Testis (tissue), 3 donors: ENCODE results near the gene ZSWIM5. TPM values are rescaled to one million over a fixed set of nuclear protein-coding genes. Genes with fewer than 3 reads are reported as not detected.
"Not testable (repeated sequence)": the region's sequence is repeated elsewhere in the genome, so short reads cannot be mapped to it uniquely, and the experiment has no call there.

ENCODE experiments used
- DNase-seq: peaks from one replicate; pipeline ENCODE4 v3.0.0-alpha.2; 2019
- H3K27ac ChIP-seq, 2 donors: fragments of 200-600 bp; sonication (generic); one replicate each; pipeline ENCODE4 v1.5.1; 2019
- H3K27me3 ChIP-seq: fragments of 200-600 bp; sonication (generic); one replicate; pipeline ENCODE4 v1.5.1; 2019
- H3K36me3 ChIP-seq: fragments of 200-600 bp; sonication (generic); one replicate; pipeline ENCODE4 v1.5.1; 2017; ENCODE audit warnings: low read depth; ENCODE audit errors: missing control alignments
- H3K4me1 ChIP-seq: fragments of 200-600 bp; sonication (generic); one replicate; pipeline ENCODE4 v1.5.1; 2019
- H3K4me3 ChIP-seq, 2 donors: fragments of 200-600 bp; sonication (generic); one replicate each; pipeline ENCODE4 v1.5.1; 2017 to 2019
- H3K9me3 ChIP-seq: fragments of 200-600 bp; sonication (generic); one replicate; pipeline ENCODE4 v1.5.1; 2017
- POLR2A ChIP-seq: fragments of 450-650 bp; IDR thresholded peaks from one replicate; pipeline ENCODE4 v1.6.1; 2017; ENCODE audit warnings: antibody characterized with exemption, mild to moderate bottlenecking, moderate library complexity
- WGBS, 2 donors: methylation state at CpG; one replicate each; pipeline ENCODE4 v1.1.5; 2018; 5-methylcytosine and 5-hydroxymethylcytosine counted together
- intact Hi-C: fragments of 100-400 bp; cut with DNase I; formaldehyde crosslinking; loops from one replicate; pipeline ENCODE4 v1.15.1; 2023; ENCODE audit warnings: low total_unique reads
- polyA plus RNA-seq: library from polyadenylated mRNA; stranded (reverse); fragments of 350-450 nt; fragmentation: Illumina TruSeq; extraction: RNeasy Lipid Tissue Mini Kit (QIAGEN cat#74804); gene quantifications from one replicate; pipeline ENCODE4 v1.2.3, GENCODE V29; 2014; ENCODE audit warnings: low read depth, low replicate concordance; ENCODE audit not compliant: insufficient read depth
- total RNA-seq, 2 donors: library from RNA; depleted of rRNA; stranded (reverse); fragments of >200 nt; gene quantifications; one replicate each; pipeline ENCODE4 v1.2.3, GENCODE V29; 2016
- TF ChIP-seq, protein P1 (sequence below), 3 experiments: fragments of 450-650 bp in 2 of 3; fragments of 200-600 bp in 1 of 3; sonication (generic) in 1 of 3; IDR thresholded peaks; one replicate each; pipeline ENCODE4 v1.5.1; 2016 to 2019; ENCODE audit warnings: antibody characterized with exemption in 3 of 3, mild to moderate bottlenecking in 2 of 3, moderate library complexity in 1 of 3

ZSWIM5 gene
- total and polyA plus RNA-seq, 3 donors from 2014 or later = 8.8 to 19.5 (median 13.7) TPM

GRCh38 chr1:45112661-45113060 lies 93.7 kb downstream of the ZSWIM5 start:
- no peak overlapping the region for H3K27ac ChIP-seq
- intact Hi-C loops = no loop called here
- 86 to 89% methylated on average over 3 of the region's 3 CpGs for WGBS, 2 donors
- no peak for DNase-seq
- H3K9me3 ChIP-seq = no peaks in the 10 kb centered on the region
- no peaks in the 10 kb centered on the region for H3K36me3 ChIP-seq
- H3K4me3 ChIP-seq = no peak overlapping the region
- H3K27me3 ChIP-seq = no peaks in the 10 kb centered on the region
- no peak for TF ChIP-seq POLR2A
- TF ChIP-seq, protein P1, sequence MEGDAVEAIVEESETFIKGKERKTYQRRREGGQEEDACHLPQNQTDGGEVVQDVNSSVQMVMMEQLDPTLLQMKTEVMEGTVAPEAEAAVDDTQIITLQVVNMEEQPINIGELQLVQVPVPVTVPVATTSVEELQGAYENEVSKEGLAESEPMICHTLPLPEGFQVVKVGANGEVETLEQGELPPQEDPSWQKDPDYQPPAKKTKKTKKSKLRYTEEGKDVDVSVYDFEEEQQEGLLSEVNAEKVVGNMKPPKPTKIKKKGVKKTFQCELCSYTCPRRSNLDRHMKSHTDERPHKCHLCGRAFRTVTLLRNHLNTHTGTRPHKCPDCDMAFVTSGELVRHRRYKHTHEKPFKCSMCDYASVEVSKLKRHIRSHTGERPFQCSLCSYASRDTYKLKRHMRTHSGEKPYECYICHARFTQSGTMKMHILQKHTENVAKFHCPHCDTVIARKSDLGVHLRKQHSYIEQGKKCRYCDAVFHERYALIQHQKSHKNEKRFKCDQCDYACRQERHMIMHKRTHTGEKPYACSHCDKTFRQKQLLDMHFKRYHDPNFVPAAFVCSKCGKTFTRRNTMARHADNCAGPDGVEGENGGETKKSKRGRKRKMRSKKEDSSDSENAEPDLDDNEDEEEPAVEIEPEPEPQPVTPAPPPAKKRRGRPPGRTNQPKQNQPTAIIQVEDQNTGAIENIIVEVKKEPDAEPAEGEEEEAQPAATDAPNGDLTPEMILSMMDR (IDR thresholded peaks at IDR 0.05) = no peak
- peaks cover 3% of the 10 kb centered on the region for H3K4me1 ChIP-seq

DNA sequence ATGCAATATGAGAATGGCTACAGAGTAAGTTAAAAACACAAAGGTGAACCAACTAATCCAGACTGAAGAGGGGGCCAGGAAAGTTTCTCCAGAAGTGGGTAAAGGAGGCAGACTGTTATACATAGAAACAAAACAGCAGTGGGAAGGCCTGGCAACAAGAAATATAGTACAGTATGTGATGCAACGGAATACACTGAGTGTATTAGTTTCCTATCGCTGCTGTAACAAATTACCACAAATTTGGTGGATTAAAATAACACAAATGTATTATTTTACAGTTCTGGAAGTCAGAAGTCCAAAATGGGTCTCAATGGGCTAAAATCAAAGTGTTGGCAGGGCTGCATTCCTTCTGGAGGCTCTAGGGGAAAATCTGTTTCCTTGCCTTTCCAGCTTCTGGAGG lies 95.2 kb downstream of the ZSWIM5 start:
- 78% methylated on average over 2 of the region's 2 CpGs for WGBS, 2 donors
- H3K27me3 ChIP-seq = no peaks in the 10 kb centered on the region
- TF ChIP-seq, protein P1 (IDR thresholded peaks at IDR 0.05) = no peak
- no peak for TF ChIP-seq POLR2A

GRCh38 chr1:45107782-45108181 lies 98.6 kb downstream of the ZSWIM5 start:
- 83 to 97% methylated on average over 3 of the region's 3 CpGs for WGBS, 2 donors
- no peak for TF ChIP-seq POLR2A
- TF ChIP-seq, protein P1 (IDR thresholded peaks at IDR 0.05) = no peak

More for the DNA sequence above, 95.2 kb downstream of the ZSWIM5 start:
- Histone ChIP-seq H3K27ac (no peak overlapping the region), H3K4me1 (peaks cover under 1% of the 10 kb centered on the region), H3K4me3 (no peak overlapping the region), H3K36me3 (no peaks in the 10 kb centered on the region), H3K9me3 (no peaks in the 10 kb centered on the region)
- intact Hi-C loops = no loop called here
- DNase-seq = no peak

DNA sequence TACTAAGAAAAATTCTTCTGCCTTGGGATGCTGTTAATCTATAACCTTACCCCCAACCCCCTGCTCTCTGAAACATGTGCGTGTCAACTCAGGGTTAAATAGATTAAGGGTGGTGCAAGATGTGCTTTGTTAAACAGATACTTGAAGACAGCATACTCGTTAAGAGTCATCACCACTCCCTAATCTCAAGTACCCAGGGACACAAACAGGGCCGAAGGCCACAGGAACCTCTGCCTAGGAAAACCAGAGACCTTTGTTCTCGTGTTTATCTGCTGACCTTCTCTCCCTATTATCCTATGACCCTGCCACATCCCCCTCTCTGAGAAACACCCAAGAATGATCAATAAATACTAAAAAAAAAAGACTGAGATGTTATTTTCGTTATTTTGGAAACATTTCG lies 99.5 kb downstream of the ZSWIM5 start:
- H3K9me3 ChIP-seq, intact Hi-C loops, DNase-seq, H3K27me3 ChIP-seq, H3K4me3 ChIP-seq, H3K36me3 ChIP-seq, H3K4me1 ChIP-seq, H3K27ac ChIP-seq: not testable (repeated sequence)
- 63 to 66% methylated on average over 6 of the region's 6 CpGs for WGBS, 2 donors

More at GRCh38 chr1:45107782-45108181, 98.6 kb downstream of the ZSWIM5 start:
- intact Hi-C loops = no loop called here
- no peak for DNase-seq
- Histone ChIP-seq H3K27me3 (no peaks in the 10 kb centered on the region), H3K9me3 (no peaks in the 10 kb centered on the region), H3K4me1 (no peaks in the 10 kb centered on the region), H3K4me3 (no peak overlapping the region), H3K27ac (no peak overlapping the region), H3K36me3 (no peaks in the 10 kb centered on the region)

- H3K4me3 ChIP-seq, H3K27me3 ChIP-seq, DNase-seq, H3K27ac ChIP-seq, intact Hi-C loops, H3K4me1 ChIP-seq, H3K9me3 ChIP-seq, H3K36me3 ChIP-seq: not testable (repeated sequence)
- WGBS, 2 donors = 81% methylated on average over 29 of the region's 31 CpGs; no CpG with 5 or more reads in 1 of the 2 donors
Measured at GRCh38 chr1:45106156-45106545, 100.3 kb downstream of the ZSWIM5 start.

DNA sequence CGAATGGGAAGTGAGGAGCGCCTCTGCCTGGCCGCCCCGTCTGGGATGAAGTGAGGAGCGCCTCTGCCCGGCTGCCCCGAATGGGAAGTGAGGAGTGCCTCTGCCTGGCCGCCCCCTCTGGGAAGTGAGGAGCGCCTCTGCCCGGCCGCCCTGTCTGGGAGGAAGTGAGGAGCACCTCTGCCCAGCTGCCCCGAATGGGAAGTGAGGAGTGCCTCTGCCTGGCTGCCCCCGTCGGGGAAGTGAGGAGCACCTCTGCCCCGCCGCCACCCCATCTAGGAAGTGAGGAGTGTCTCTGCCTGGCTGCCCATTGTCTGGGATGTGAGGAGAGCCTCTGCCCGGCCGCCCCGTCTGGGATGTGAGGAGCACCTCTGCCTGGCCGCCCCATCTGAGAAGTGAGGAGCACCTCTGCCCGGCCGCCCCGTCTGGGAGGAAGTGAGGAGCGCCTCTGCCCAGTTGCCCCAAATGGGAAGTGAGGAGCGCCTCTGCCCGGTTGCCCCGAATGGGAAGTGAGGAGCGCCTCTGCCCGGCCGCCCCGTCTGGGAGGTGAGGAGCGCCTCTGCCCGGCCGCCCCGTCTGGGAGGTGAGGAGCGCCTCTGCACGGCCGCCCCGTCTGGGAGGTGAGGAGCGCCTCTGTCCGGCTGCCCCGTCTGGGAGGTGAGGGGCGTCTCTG lies 100.8 kb downstream of the ZSWIM5 start:
- H3K27me3 ChIP-seq, H3K9me3 ChIP-seq, H3K27ac ChIP-seq, DNase-seq, H3K4me1 ChIP-seq, intact Hi-C loops, H3K4me3 ChIP-seq, H3K36me3 ChIP-seq: not testable (repeated sequence)
- WGBS, 2 donors = 90 to 92% methylated on average over 12 to 39 of the region's 43 CpGs
